Osteocyte (in vitro differentiated cells): ENCODE results near the gene CREB5. TPM values are rescaled to one million over a fixed set of nuclear protein-coding genes. Genes with fewer than 3 reads are reported as not detected.

Source experiments
- DNase-seq: peaks from one replicate; pipeline ENCODE4 v3.0.0; 2021; ENCODE audit warnings: mixed read lengths; ENCODE audit not compliant: unreplicated experiment; ENCODE audit errors: extremely low spot score
- H3K27ac Mint-ChIP-seq: one replicate; pipeline ENCODE4 v1.8.0; 2021; ENCODE audit warnings: mild to moderate bottlenecking, mixed read lengths; ENCODE audit not compliant: unreplicated experiment
- H3K27me3 Mint-ChIP-seq: one replicate; pipeline ENCODE4 v1.8.0; 2021; ENCODE audit warnings: mixed read lengths; ENCODE audit not compliant: unreplicated experiment
- H3K36me3 Mint-ChIP-seq: one replicate; pipeline ENCODE4 v1.8.0; 2021; ENCODE audit warnings: mixed read lengths; ENCODE audit not compliant: unreplicated experiment
- H3K4me1 Mint-ChIP-seq: one replicate; pipeline ENCODE4 v1.8.0; 2021; ENCODE audit warnings: mixed read lengths; ENCODE audit not compliant: unreplicated experiment
- H3K4me3 Mint-ChIP-seq: one replicate; pipeline ENCODE4 v1.8.0; 2021; ENCODE audit warnings: mild to moderate bottlenecking, moderate library complexity, mixed read lengths; ENCODE audit not compliant: unreplicated experiment
- H3K9me3 Mint-ChIP-seq: one replicate; pipeline ENCODE4 v1.8.0; 2021; ENCODE audit warnings: mixed read lengths; ENCODE audit not compliant: unreplicated experiment
- total RNA-seq: library from RNA; stranded (reverse); gene quantifications from 2 replicates; pipeline ENCODE4 v1.2.1, GENCODE V29; 2021
- TF ChIP-seq, protein P1 (sequence below): fragments of 200-600 bp; sonication (generic); IDR thresholded peaks from 2 replicates; pipeline ENCODE4 v1.5.0; 2021; ENCODE audit warnings: antibody characterized with exemption, mild to moderate bottlenecking, moderate library complexity

The CREB5 gene
- total RNA-seq, 1 donor from 2014 or later, result 7.5 TPM

DNA sequence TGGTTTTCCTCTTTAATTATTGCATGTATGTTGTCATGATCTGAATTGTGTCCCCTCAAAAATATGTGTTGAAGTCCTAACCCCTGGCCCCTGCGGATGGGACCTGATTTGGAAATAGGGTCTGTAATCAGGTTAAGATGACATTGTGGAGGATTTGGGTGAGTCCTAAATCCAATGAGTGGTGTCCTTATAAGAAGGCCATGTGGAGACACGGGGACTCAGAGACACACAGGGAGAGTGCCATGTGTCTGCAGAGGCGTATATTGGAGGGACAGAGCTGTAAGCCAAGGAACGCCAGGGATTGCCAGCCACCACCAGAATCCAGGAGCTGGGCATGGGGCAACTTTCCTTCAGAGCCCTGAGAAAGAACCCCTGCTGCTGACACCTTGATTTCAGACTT is 171.9 kb downstream of the CREB5 start:
- Mint-ChIP-seq H3K4me3 (no peak overlapping the region), H3K9me3 (no peaks in the 10 kb centered on the region), H3K4me1 (peaks cover 6% of the 10 kb centered on the region), H3K27ac (no peak overlapping the region), H3K27me3 (no peaks in the 10 kb centered on the region), H3K36me3 (no peaks in the 10 kb centered on the region)
- TF ChIP-seq, protein P1, sequence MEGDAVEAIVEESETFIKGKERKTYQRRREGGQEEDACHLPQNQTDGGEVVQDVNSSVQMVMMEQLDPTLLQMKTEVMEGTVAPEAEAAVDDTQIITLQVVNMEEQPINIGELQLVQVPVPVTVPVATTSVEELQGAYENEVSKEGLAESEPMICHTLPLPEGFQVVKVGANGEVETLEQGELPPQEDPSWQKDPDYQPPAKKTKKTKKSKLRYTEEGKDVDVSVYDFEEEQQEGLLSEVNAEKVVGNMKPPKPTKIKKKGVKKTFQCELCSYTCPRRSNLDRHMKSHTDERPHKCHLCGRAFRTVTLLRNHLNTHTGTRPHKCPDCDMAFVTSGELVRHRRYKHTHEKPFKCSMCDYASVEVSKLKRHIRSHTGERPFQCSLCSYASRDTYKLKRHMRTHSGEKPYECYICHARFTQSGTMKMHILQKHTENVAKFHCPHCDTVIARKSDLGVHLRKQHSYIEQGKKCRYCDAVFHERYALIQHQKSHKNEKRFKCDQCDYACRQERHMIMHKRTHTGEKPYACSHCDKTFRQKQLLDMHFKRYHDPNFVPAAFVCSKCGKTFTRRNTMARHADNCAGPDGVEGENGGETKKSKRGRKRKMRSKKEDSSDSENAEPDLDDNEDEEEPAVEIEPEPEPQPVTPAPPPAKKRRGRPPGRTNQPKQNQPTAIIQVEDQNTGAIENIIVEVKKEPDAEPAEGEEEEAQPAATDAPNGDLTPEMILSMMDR, result no peak
- DNase-seq, result no peak

DNA sequence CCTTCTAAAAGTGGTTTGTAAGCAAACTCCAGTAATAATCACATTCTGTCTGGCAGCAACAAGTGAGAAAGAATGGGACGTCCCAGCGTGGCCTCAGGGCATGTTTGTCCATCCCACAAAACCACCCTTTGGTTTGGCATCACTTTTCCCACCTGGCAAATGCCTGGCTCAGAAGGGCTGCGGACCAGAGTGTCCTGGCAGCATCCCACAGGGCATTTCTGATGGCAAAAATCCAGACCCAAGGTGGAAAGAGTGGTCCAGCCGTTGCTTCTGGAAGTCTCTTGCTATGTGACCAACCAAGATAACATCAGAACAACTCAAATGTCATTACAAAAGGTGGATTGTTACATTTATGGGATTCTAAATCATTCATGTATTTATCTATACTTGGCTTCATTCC is 174.4 kb downstream of the CREB5 start:
- TF ChIP-seq, protein P1, result no peak
- Mint-ChIP-seq H3K4me3 (no peak overlapping the region), H3K36me3 (no peaks in the 10 kb centered on the region), H3K4me1 (peaks cover 2% of the 10 kb centered on the region), H3K27ac (no peak overlapping the region), H3K27me3 (no peaks in the 10 kb centered on the region), H3K9me3 (no peaks in the 10 kb centered on the region)
- DNase-seq, result no peak

DNA sequence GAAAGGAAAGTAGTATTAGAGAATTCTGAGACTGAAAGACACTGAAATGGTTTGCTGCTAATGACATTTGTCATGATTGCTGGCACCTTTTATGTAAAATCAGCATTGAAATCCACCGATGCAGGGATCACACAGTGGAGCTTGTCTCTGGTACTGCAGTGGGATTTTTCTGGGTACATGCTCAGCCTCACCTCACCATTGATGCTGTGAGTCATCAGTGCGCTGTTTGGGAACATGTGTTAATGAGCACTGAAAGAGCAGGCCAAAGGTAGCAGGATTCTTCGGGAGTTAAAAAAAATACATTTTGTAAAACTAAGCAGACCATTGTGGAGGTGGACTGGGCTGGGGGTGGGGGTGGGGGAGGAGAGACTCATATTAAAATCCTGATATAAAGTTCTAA is 174.9 kb downstream of the CREB5 start:
- TF ChIP-seq, protein P1, result no peak
- no peaks in the 10 kb centered on the region for H3K36me3 Mint-ChIP-seq
- no peak for DNase-seq
- no peak overlapping the region for H3K27ac Mint-ChIP-seq
- H3K4me3 Mint-ChIP-seq, result no peak overlapping the region
- H3K9me3 Mint-ChIP-seq, result no peaks in the 10 kb centered on the region
- H3K4me1 Mint-ChIP-seq, result peaks cover 2% of the 10 kb centered on the region
- H3K27me3 Mint-ChIP-seq, result no peaks in the 10 kb centered on the region

DNA sequence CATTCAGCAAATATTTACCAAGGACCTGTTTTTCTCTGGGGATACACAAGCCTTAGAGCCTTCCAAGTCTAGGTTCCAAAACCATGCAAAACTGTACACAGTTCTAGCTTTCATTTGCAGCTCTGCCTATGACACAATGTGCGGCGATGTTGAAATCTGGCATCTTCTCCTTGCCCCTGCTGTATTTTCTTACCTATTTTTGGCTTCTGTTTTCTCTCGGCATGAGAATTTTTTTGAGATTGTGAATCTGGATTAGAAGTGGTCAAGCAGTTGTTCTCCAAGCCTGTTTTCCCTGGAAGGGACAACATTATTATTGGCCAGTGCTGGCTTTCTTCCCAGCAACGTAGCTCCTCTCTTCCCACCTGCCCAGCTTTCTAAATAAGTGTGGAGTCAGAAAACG is 176.3 kb downstream of the CREB5 start:
- Mint-ChIP-seq H3K4me1 (peaks cover 2% of the 10 kb centered on the region), H3K36me3 (no peaks in the 10 kb centered on the region), H3K27me3 (no peaks in the 10 kb centered on the region), H3K27ac (no peak overlapping the region), H3K9me3 (no peaks in the 10 kb centered on the region), H3K4me3 (no peak overlapping the region)
- TF ChIP-seq, protein P1, result no peak
- no peak for DNase-seq

DNA sequence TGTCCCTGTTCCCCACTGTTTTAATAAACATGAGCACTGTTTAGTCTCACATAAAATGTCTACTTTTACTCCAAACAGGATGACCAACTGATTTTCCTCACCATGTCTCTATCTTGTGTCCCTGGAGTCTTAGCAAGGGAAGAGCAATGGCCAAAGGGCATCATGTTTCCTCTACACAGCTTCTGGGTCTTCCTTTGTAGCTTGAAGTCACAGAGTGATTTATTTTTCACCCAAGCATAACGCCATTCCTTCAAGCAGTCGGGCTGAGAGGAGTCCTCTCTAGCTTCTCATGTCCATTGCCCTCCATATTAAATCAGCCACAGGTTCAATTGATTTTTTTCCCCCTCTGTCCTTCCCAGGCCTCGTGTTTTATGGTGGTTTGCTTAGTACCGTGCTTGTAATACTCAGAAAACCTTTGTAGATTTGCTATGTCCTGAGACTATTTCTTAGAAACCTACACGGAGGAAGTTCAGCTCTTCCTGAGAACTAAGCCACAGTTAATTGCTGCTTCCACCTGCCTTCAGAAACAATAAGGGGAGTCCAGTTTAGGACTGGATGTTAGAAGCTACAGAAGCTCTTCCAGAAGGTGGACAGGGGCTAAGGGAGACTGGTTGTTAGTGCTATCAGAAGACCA is 178.8 kb downstream of the CREB5 start:
- Mint-ChIP-seq H3K9me3 (no peaks in the 10 kb centered on the region), H3K4me1 (peaks cover 5% of the 10 kb centered on the region), H3K4me3 (no peak overlapping the region), H3K36me3 (no peaks in the 10 kb centered on the region), H3K27me3 (no peaks in the 10 kb centered on the region), H3K27ac (no peak overlapping the region)
- TF ChIP-seq, protein P1, result no peak
- no peak for DNase-seq
